GM23248 (cell line): ENCODE measurements around the gene B3GALT5.

ENCODE experiments used
- EZH2 ChIP-seq: fragments of 200-600 bp; sonication (generic); IDR thresholded peaks from 2 replicates; pipeline ENCODE4 v1.6.1; 2018; ENCODE audit warnings: antibody characterized with exemption, mild to moderate bottlenecking; ENCODE audit not compliant: insufficient read depth, poor library complexity, severe bottlenecking
- EZH2phosphoT487 ChIP-seq: fragments of 200-600 bp; sonication (generic); IDR thresholded peaks from 2 replicates; pipeline ENCODE4 v1.6.1; 2018; ENCODE audit warnings: antibody characterized with exemption, moderate library complexity, mild to moderate bottlenecking, low read depth; ENCODE audit not compliant: insufficient read depth

- TF ChIP-seq EZH2 (no peak), EZH2phosphoT487 (no peak)
These were observed 36.8 kb downstream of the B3GALT5 start for GRCh38 chr21:39649526-39649925.
